Measurements from ENCODE around the gene FREM2.

FREM2 gene

GRCh38 chr13:38785490-38785889, 98.6 kb downstream of the FREM2 start:
- Histone ChIP-seq H4K91ac (ENCODE audit: low read depth, low read length) (no peak overlapping the region), H2BK12ac (ENCODE audit: low read length) (no peak overlapping the region), H3K9ac (ENCODE audit: low read length) (no peak overlapping the region), H3K9me3 (ENCODE audit: insufficient read depth, low read depth, low read length) (no peaks in the 10 kb centered on the region), H2BK120ac (ENCODE audit: insufficient read depth, low read length, poor library complexity) (no peak overlapping the region), H3K4me2 (ENCODE audit: low read length) (no peak overlapping the region), H4K12ac (ENCODE audit: low read depth, low read length) (no peak overlapping the region), H3K79me1 (ENCODE audit: low read length) (no peaks in the 10 kb centered on the region), H3K79me2 (ENCODE audit: control insufficient read depth, insufficient read depth, low read length, poor library complexity) (no peaks in the 10 kb centered on the region), H3K14ac (ENCODE audit: low read length) (no peak overlapping the region), H2BK5ac (ENCODE audit: low read depth, low read length, poor library complexity) (no peak overlapping the region), H3K4me1 (ENCODE audit: control insufficient read depth in 1 of 2, insufficient read depth in 2 of 2, low read length in 2 of 2) (no peaks in the 10 kb centered on the region), H3K4me3 (ENCODE audit: low read depth, low read length) (no peak overlapping the region), H3K18ac (ENCODE audit: low read length) (no peak overlapping the region), H3K27me3 (ENCODE audit: insufficient read depth, low read length) (no peaks in the 10 kb centered on the region), H2AFZ (ENCODE audit: insufficient read depth, low read length, poor library complexity) (no peak overlapping the region), H3K27ac (ENCODE audit: low read depth, low read length) (no peak overlapping the region), H4K8ac (ENCODE audit: low read depth, low read length) (no peak overlapping the region), H2AK5ac (ENCODE audit: low read length) (no peak overlapping the region), H3K23ac (ENCODE audit: low read length) (no peak overlapping the region), H3K4ac (ENCODE audit: low read depth, low read length) (no peak overlapping the region), H3K36me3 (ENCODE audit: control insufficient read depth in 1 of 2, insufficient read depth in 2 of 2, low read length in 2 of 2) (peaks cover 7 to 9% of the 10 kb centered on the region in 2 experiments)
- no CpG with 5 or more reads among the region's 1 CpG for WGBS (ENCODE audit: extremely low coverage, insufficient coverage, insufficient read length)
- DNase-seq: no peak

GRCh38 chr13:38787550-38787949, 100.7 kb downstream of the FREM2 start:
- no peak overlapping the region for H4K8ac ChIP-seq (ENCODE audit: low read depth, low read length)
- no peak overlapping the region for H4K12ac ChIP-seq (ENCODE audit: low read depth, low read length)
- no peak overlapping the region for H3K14ac ChIP-seq (ENCODE audit: low read length)
- peaks cover 7 to 12% of the 10 kb centered on the region in 2 experiments for H3K36me3 ChIP-seq (ENCODE audit: control insufficient read depth in 1 of 2, insufficient read depth in 2 of 2, low read length in 2 of 2)
- H3K9ac ChIP-seq (ENCODE audit: low read length): no peak overlapping the region
- no peaks in the 10 kb centered on the region for H3K79me2 ChIP-seq (ENCODE audit: control insufficient read depth, insufficient read depth, low read length, poor library complexity)
- no peak overlapping the region for H3K4me2 ChIP-seq (ENCODE audit: low read length)
- H3K23ac ChIP-seq (ENCODE audit: low read length): no peak overlapping the region
- H4K91ac ChIP-seq (ENCODE audit: low read depth, low read length): no peak overlapping the region
- no peak overlapping the region for H2AK5ac ChIP-seq (ENCODE audit: low read length)
- no peak for DNase-seq
- no peak overlapping the region for H3K27ac ChIP-seq (ENCODE audit: low read depth, low read length)
- no peak overlapping the region for H2AFZ ChIP-seq (ENCODE audit: insufficient read depth, low read length, poor library complexity)
- H3K79me1 ChIP-seq (ENCODE audit: low read length): no peaks in the 10 kb centered on the region
- H3K18ac ChIP-seq (ENCODE audit: low read length): no peak overlapping the region
- no peak overlapping the region for H3K4ac ChIP-seq (ENCODE audit: low read depth, low read length)
- H2BK12ac ChIP-seq (ENCODE audit: low read length): no peak overlapping the region
- no CpG with 5 or more reads among the region's 1 CpG for WGBS (ENCODE audit: extremely low coverage, insufficient coverage, insufficient read length)
- no peaks in the 10 kb centered on the region for H3K9me3 ChIP-seq (ENCODE audit: insufficient read depth, low read depth, low read length)
- H3K27me3 ChIP-seq (ENCODE audit: insufficient read depth, low read length): no peaks in the 10 kb centered on the region
- no peak overlapping the region for H3K4me3 ChIP-seq (ENCODE audit: low read depth, low read length)
- no peaks in the 10 kb centered on the region for H3K4me1 ChIP-seq (ENCODE audit: control insufficient read depth in 1 of 2, insufficient read depth in 2 of 2, low read length in 2 of 2)
- no peak overlapping the region for H2BK120ac ChIP-seq (ENCODE audit: insufficient read depth, low read length, poor library complexity)
- H2BK5ac ChIP-seq (ENCODE audit: low read depth, low read length, poor library complexity): no peak overlapping the region

- Histone ChIP-seq H2BK12ac (ENCODE audit: low read length) (no peak overlapping the region), H3K79me1 (ENCODE audit: low read length) (no peaks in the 10 kb centered on the region), H4K12ac (ENCODE audit: low read depth, low read length) (no peak overlapping the region), H4K91ac (ENCODE audit: low read depth, low read length) (no peak overlapping the region), H3K79me2 (ENCODE audit: control insufficient read depth, insufficient read depth, low read length, poor library complexity) (no peaks in the 10 kb centered on the region), H3K14ac (ENCODE audit: low read length) (no peak overlapping the region), H4K8ac (ENCODE audit: low read depth, low read length) (no peak overlapping the region), H3K4ac (ENCODE audit: low read depth, low read length) (no peak overlapping the region), H2AK5ac (ENCODE audit: low read length) (no peak overlapping the region), H2BK5ac (ENCODE audit: low read depth, low read length, poor library complexity) (no peak overlapping the region), H3K4me3 (ENCODE audit: low read depth, low read length) (no peak overlapping the region), H3K27ac (ENCODE audit: low read depth, low read length) (no peak overlapping the region), H3K4me1 (ENCODE audit: control insufficient read depth in 1 of 2, insufficient read depth in 2 of 2, low read length in 2 of 2) (no peaks in the 10 kb centered on the region), H3K23ac (ENCODE audit: low read length) (no peak overlapping the region), H3K27me3 (ENCODE audit: insufficient read depth, low read length) (no peaks in the 10 kb centered on the region), H3K36me3 (ENCODE audit: control insufficient read depth in 1 of 2, insufficient read depth in 2 of 2, low read length in 2 of 2) (no peaks in the 10 kb centered on the region), H3K9ac (ENCODE audit: low read length) (no peak overlapping the region), H3K18ac (ENCODE audit: low read length) (no peak overlapping the region), H2AFZ (ENCODE audit: insufficient read depth, low read length, poor library complexity) (no peak overlapping the region), H3K9me3 (ENCODE audit: insufficient read depth, low read depth, low read length) (no peaks in the 10 kb centered on the region), H2BK120ac (ENCODE audit: insufficient read depth, low read length, poor library complexity) (no peak overlapping the region), H3K4me2 (ENCODE audit: low read length) (no peak overlapping the region)
- DNase-seq: no peak
- WGBS (ENCODE audit: extremely low coverage, insufficient coverage, insufficient read length): no CpG with 5 or more reads among the region's 1 CpG
Observed at GRCh38 chr13:38796890-38797289, 110.0 kb downstream of the FREM2 start.

DNA sequence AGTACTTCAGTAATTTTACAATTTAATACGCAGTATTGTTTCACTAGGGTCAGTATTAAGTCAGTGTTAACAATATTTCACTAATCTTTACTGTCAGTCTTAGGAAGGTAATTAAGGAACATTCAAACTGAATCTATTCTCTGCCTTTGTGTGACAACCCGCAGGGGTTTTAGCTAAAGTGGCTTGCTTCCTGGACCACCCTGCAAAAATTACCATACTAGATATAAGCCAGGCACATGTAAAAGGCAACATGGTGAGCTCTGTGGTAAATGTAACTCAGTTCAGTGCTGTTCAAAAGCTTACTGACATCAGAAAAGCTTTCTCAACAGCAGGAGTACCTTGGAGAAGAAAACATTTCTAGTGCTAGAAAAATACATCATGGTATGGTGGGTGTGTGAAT, 116.7 kb downstream of the FREM2 start:
- H3K9me3 ChIP-seq (ENCODE audit: insufficient read depth, low read depth, low read length): no peaks in the 10 kb centered on the region
- H2BK120ac ChIP-seq (ENCODE audit: insufficient read depth, low read length, poor library complexity): no peak overlapping the region
- no peak overlapping the region for H2AK5ac ChIP-seq (ENCODE audit: low read length)
- no peak overlapping the region for H3K23ac ChIP-seq (ENCODE audit: low read length)
- no peak overlapping the region for H2AFZ ChIP-seq (ENCODE audit: insufficient read depth, low read length, poor library complexity)
- no peak overlapping the region for H3K4ac ChIP-seq (ENCODE audit: low read depth, low read length)
- H3K4me3 ChIP-seq (ENCODE audit: low read depth, low read length): no peak overlapping the region
- no peak overlapping the region for H3K14ac ChIP-seq (ENCODE audit: low read length)
- H3K79me1 ChIP-seq (ENCODE audit: low read length): no peaks in the 10 kb centered on the region
- no peak overlapping the region for H2BK12ac ChIP-seq (ENCODE audit: low read length)
- no peaks in the 10 kb centered on the region for H3K27me3 ChIP-seq (ENCODE audit: insufficient read depth, low read length)
- H3K9ac ChIP-seq (ENCODE audit: low read length): no peak overlapping the region
- WGBS (ENCODE audit: extremely low coverage, insufficient coverage, insufficient read length): no CpG with 5 or more reads among the region's 2 CpGs
- no peak overlapping the region for H4K12ac ChIP-seq (ENCODE audit: low read depth, low read length)
- H3K4me2 ChIP-seq (ENCODE audit: low read length): no peak overlapping the region
- H4K8ac ChIP-seq (ENCODE audit: low read depth, low read length): no peak overlapping the region
- H2BK5ac ChIP-seq (ENCODE audit: low read depth, low read length, poor library complexity): no peak overlapping the region
- no peak overlapping the region for H3K27ac ChIP-seq (ENCODE audit: low read depth, low read length)
- H3K36me3 ChIP-seq (ENCODE audit: control insufficient read depth in 1 of 2, insufficient read depth in 2 of 2, low read length in 2 of 2): no peaks in the 10 kb centered on the region
- DNase-seq: no peak
- H4K91ac ChIP-seq (ENCODE audit: low read depth, low read length): no peak overlapping the region
- H3K4me1 ChIP-seq (ENCODE audit: control insufficient read depth in 1 of 2, insufficient read depth in 2 of 2, low read length in 2 of 2): peaks cover 0 to 2% of the 10 kb centered on the region in 2 experiments
- H3K18ac ChIP-seq (ENCODE audit: low read length): no peak overlapping the region
- H3K79me2 ChIP-seq (ENCODE audit: control insufficient read depth, insufficient read depth, low read length, poor library complexity): no peaks in the 10 kb centered on the region

Measured in trophoblast cell (in vitro differentiated cells and primary cell).